Measurements from ENCODE around the gene CAMKMT. TPM values are rescaled to one million over a fixed set of nuclear protein-coding genes. Genes with fewer than 3 reads are reported as not detected.

Gene CAMKMT
- total RNA-seq, 1 experiment from 2014 or later = 17.4 TPM

DNA sequence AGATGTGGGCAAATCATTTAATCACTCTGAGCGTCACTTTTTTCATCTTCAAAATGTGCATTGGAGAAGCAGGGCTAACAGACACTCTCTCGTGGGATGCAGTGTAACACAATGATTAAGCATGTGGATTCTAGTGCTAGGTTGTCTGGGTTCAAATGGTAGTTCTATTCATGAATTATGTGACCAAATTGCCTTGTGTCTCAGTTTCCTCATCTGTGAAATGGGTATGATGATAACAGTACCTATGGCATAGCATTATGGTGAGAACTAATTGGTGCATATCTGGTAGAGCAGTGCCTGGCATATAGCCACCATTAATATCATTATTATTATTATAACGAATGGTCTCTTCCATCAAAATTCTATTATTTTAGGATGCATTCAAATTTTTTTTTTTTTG is 437.4 kb downstream of the CAMKMT start:
- Mint-ChIP-seq H3K4me3 (no peak overlapping the region), H3K9me3 (peaks cover 0 to under 1% of the 10 kb centered on the region in 2 experiments; a peak in 1 of 5 replicates), H3K27ac (no peak overlapping the region), H3K36me3 (ENCODE audit: insufficient read depth in 1 of 3, low read depth in 3 of 3) (no peaks in the 10 kb centered on the region; a peak in 1 of 7 replicates), H3K4me1 (peaks cover 49 to 57% of the 10 kb centered on the region in 2 experiments), H3K27me3 (ENCODE audit: low read depth) (peaks cover 30% of the 10 kb centered on the region)
- no peak overlapping the region for H3K27ac ChIP-seq (ENCODE audit: insufficient read length, low read depth, low read length)
- DNase-seq = no peak
- H2BK12ac ChIP-seq (ENCODE audit: insufficient read length, low read depth, low read length) = no peak overlapping the region
- WGBS (ENCODE audit: extremely low coverage, insufficient read length, low lambda C conversion rate) = no CpG with 5 or more reads among the region's 3 CpGs
- H3K9me3 ChIP-seq (ENCODE audit: control insufficient read depth, low read depth, low read length) = no peaks in the 10 kb centered on the region
- H3T11ph ChIP-seq (ENCODE audit: low read length) = no peak overlapping the region
- H2BK5ac ChIP-seq (ENCODE audit: insufficient read length, low read length) = no peak overlapping the region
- no peak for TF ChIP-seq CTCF (conservative IDR thresholded peaks at IDR 0.05)
- no peak overlapping the region for H3K4ac ChIP-seq (ENCODE audit: low read depth, low read length)
- H2BK15ac ChIP-seq (ENCODE audit: low read depth, low read length) = no peak overlapping the region
- H4K20me1 ChIP-seq (ENCODE audit: control insufficient read depth, insufficient read depth, insufficient read length) = no peaks in the 10 kb centered on the region
- peaks cover 17% of the 10 kb centered on the region for H3K23me2 ChIP-seq (ENCODE audit: insufficient read length, low read depth, low read length, poor library complexity, severe bottlenecking)
- no peaks in the 10 kb centered on the region for H3K79me1 ChIP-seq (ENCODE audit: insufficient read depth, low read depth, low read length, poor library complexity, severe bottlenecking)
- H3K23ac ChIP-seq (ENCODE audit: insufficient read length, low read depth, low read length) = no peak overlapping the region
- no peak overlapping the region for H2BK120ac ChIP-seq (ENCODE audit: low read depth, low read length, poor library complexity, severe bottlenecking)
- no peak overlapping the region for H4K91ac ChIP-seq (ENCODE audit: insufficient read length, low read depth, low read length)
- H2AK5ac ChIP-seq (ENCODE audit: insufficient read length, low read length) = no peak overlapping the region
- no peaks in the 10 kb centered on the region for H3K79me2 ChIP-seq (ENCODE audit: insufficient read depth, low read length)
- no peak overlapping the region for H4K5ac ChIP-seq (ENCODE audit: insufficient read length, low read depth, low read length)
- no peak overlapping the region for H2AFZ ChIP-seq (ENCODE audit: low read length)
- H4K8ac ChIP-seq (replicated peaks; ENCODE audit: insufficient read length, low read depth, low read length) = no peak overlapping the region
- no peak overlapping the region for H3K56ac ChIP-seq (ENCODE audit: insufficient read length, low read depth, low read length)
- peaks cover 7% of the 10 kb centered on the region for H3K4me1 ChIP-seq (ENCODE audit: insufficient read depth, low read length)
- H2BK20ac ChIP-seq (ENCODE audit: low read depth, low read length, poor library complexity, severe bottlenecking) = no peak overlapping the region
- H3K18ac ChIP-seq (ENCODE audit: insufficient read length, low read depth, low read length) = no peak overlapping the region
- no peak overlapping the region for H3K4me2 ChIP-seq (ENCODE audit: insufficient read depth, insufficient read length, low read length)
- H3K27me3 ChIP-seq (ENCODE audit: insufficient read depth, low read length) = no peaks in the 10 kb centered on the region; the same call in 1 of the 2 replicates
- no peak overlapping the region for H3K9ac ChIP-seq (ENCODE audit: extremely low read depth, insufficient read length, low read length)
- H3K14ac ChIP-seq (ENCODE audit: insufficient read depth, low read length) = no peak overlapping the region

All from H9 (cell line).